GM12875 (cell line): ENCODE results near the gene MAGEF1.
A peak's percentile ranks its signal among the peaks of the same experiment; 100 is the strongest.

Experiments used
- H3K4me3 ChIP-seq: one replicate; pipeline ENCODE4 v1.5.1; 2011; ENCODE audit warnings: low read depth, low read length, control low read depth
- TF ChIP-seq, protein P1 (sequence below): IDR thresholded peaks from 2 replicates; pipeline ENCODE4 v1.5.1; 2011; ENCODE audit warnings: low read depth, mild to moderate bottlenecking, control low read depth, inconsistent platforms, low read length, moderate library complexity, borderline replicate concordance; ENCODE audit not compliant: insufficient read depth

Gene MAGEF1

GRCh38 chr3:184710870-184711492, 883 bp downstream of the MAGEF1 start:
- TF ChIP-seq, protein P1, sequence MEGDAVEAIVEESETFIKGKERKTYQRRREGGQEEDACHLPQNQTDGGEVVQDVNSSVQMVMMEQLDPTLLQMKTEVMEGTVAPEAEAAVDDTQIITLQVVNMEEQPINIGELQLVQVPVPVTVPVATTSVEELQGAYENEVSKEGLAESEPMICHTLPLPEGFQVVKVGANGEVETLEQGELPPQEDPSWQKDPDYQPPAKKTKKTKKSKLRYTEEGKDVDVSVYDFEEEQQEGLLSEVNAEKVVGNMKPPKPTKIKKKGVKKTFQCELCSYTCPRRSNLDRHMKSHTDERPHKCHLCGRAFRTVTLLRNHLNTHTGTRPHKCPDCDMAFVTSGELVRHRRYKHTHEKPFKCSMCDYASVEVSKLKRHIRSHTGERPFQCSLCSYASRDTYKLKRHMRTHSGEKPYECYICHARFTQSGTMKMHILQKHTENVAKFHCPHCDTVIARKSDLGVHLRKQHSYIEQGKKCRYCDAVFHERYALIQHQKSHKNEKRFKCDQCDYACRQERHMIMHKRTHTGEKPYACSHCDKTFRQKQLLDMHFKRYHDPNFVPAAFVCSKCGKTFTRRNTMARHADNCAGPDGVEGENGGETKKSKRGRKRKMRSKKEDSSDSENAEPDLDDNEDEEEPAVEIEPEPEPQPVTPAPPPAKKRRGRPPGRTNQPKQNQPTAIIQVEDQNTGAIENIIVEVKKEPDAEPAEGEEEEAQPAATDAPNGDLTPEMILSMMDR = no peak
- H3K4me3 ChIP-seq = peak overlapping the region; percentile 85

GRCh38 chr3:184703657-184704056, 8.2 kb downstream of the MAGEF1 start:
- TF ChIP-seq, protein P1 = no peak
- H3K4me3 ChIP-seq = no peak overlapping the region

DNA sequence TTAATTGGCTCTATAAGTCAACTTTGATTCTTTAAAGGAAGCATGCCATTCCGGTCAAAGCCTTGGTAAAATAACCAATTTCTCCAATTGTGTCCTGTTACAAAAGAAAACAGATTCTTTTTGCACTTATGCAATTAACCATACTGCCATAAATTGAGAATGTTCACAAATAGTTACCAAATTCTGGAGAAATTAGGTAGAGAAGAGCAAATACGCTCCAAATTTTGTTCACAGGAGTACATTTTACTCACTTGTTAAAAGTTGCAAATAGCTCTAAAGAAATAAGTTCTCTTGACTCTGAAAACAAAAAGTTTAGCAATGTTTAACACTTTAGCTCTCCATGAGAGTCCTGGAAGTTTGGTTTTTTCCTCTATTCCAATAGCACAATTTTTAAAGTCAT, 11.1 kb downstream of the MAGEF1 start:
- TF ChIP-seq, protein P1 = no peak
- H3K4me3 ChIP-seq = no peak overlapping the region

DNA sequence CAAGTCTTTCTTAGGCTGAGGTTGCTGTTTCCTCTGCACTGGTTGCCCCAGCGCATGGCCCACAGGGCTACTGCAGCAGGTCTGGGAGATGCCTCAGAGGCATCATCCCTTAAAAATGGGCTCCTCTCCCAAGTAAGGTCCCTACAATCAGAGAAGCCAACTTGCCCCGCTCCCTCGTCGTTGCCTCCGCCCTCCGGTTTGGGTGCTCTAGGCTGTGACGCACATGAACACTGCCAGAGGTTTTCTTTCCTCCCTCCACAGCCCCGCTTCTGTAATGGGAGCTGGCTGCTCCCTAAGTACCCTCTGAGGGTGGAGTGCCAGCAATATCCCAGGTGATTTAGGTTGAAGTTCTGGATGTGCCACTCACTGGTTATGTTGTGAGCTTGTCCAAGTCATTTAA, 14.0 kb downstream of the MAGEF1 start:
- TF ChIP-seq, protein P1 = no peak

DNA sequence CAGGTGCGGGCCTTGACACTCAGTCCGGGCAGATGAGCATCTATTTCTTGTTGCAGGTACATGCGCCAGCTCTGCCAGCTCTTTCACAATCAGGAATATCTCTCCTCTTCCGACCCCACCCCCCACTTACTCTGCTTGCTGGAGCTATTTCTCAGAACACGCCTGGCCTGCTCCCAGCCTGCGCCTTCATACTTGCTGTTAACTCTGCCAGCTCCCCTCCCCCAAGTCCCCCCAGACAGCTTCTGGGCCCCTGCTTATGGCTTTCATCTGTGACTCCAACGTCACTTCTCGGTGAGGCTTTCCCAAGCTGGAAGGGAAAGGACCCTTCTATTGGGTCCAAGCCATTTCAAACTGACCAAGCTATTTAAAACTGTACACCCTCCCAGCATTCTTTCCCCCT, 15.2 kb downstream of the MAGEF1 start:
- TF ChIP-seq, protein P1 = no peak
- no peak overlapping the region for H3K4me3 ChIP-seq

More for the DNA sequence above, 14.0 kb downstream of the MAGEF1 start:
- H3K4me3 ChIP-seq = no peak overlapping the region

DNA sequence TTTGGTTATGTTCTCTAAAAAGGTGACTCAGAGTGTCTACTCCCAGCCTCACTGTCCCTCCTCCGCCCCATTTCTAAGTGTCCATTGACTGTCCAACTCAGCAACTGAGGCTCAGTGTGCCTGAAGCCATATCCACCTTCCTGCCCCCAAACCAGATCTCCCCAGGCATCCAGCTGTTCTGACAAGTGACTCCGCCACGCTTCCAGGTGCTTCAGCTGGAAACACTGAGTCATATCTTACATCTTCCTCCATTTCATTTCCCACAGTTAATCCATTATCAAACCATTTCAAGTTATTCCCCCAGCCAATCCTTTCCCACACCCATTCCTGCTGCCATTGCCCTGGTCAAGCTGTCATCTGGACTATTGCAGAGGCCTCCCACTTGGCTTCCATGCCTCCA, 17.1 kb downstream of the MAGEF1 start:
- H3K4me3 ChIP-seq = no peak overlapping the region
- TF ChIP-seq, protein P1 = no peak

- TF ChIP-seq, protein P1 = no peak
- H3K4me3 ChIP-seq = no peak overlapping the region
Measured at GRCh38 chr3:184694133-184694665, 17.7 kb downstream of the MAGEF1 start.
